Effector CD4-positive, alpha-beta T cell (primary cell): Measurements from ENCODE around the gene TMEM223.
"Not testable (repeated sequence)": the region's sequence is repeated elsewhere in the genome, so short reads cannot be mapped to it uniquely, and the experiment has no call there.

ENCODE experiments used
- DNase-seq: peaks from one replicate; pipeline ENCODE4 v3.0.0-alpha.2; 2020
- total RNA-seq: gene quantifications from one replicate; lab custom pipeline; 2026; lab: John Stamatoyannopoulos, UW

The TMEM223 gene
- 9.4 reads per million, percentile 30 among the genes with 10 or more reads in this experiment for total RNA-seq

GRCh38 chr11:62791501-62792201 is at the start of gene TMEM223:
Gene TMEM223, minus strand, starts transcription at chr11:62792006. Its CDS starts 12 bp downstream, at chr11:62791994.
- DNase-seq: peak; percentile 87

- DNase-seq: peak; percentile 74
Measured at GRCh38 chr11:62840721-62841360, 49.0 kb upstream of the TMEM223 start.

GRCh38 chr11:62839050-62839945 is 47.5 kb upstream of the TMEM223 start, which contains the start of gene WDR74:
Gene WDR74, minus strand, starts transcription at chr11:62839590. Its CDS starts 20 bp downstream, at chr11:62839570.
- DNase-seq: peak; percentile 90

GRCh38 chr11:62835336-62835735 is 43.5 kb upstream of the TMEM223 start:
- no peak for DNase-seq

- no peak for DNase-seq
Measured at GRCh38 chr11:62832336-62833234, 40.8 kb upstream of the TMEM223 start, which contains the start of gene TEX54. Gene TEX54, minus strand, starts transcription at chr11:62832841.

GRCh38 chr11:62831520-62832335 is 39.9 kb upstream of the TMEM223 start, which contains the start of gene STX5:
Gene STX5, minus strand, starts transcription at chr11:62832051. Its CDS starts 808 bp downstream, at chr11:62831243.
- peak; percentile 99 for DNase-seq

GRCh38 chr11:62830904-62831519 is 39.2 kb upstream of the TMEM223 start:
- no peak for DNase-seq

- DNase-seq: not testable (repeated sequence)
Measured at GRCh38 chr11:62828130-62828529, 36.3 kb upstream of the TMEM223 start.

GRCh38 chr11:62823677-62824076 is 31.9 kb upstream of the TMEM223 start:
- DNase-seq: no peak

GRCh38 chr11:62817129-62817528 is 25.3 kb upstream of the TMEM223 start:
- no peak for DNase-seq

GRCh38 chr11:62816557-62816956 is 24.8 kb upstream of the TMEM223 start:
- DNase-seq: no peak

- no peak for DNase-seq
Measured at GRCh38 chr11:62811659-62812058, 19.9 kb upstream of the TMEM223 start.

- DNase-seq: no peak
Measured at GRCh38 chr11:62810748-62811147, 18.9 kb upstream of the TMEM223 start.

GRCh38 chr11:62806611-62807121 is 14.9 kb upstream of the TMEM223 start:
- DNase-seq: no peak

GRCh38 chr11:62805961-62806441 is 14.2 kb upstream of the TMEM223 start:
- no peak for DNase-seq

- DNase-seq: peak; percentile 95
Measured at GRCh38 chr11:62805076-62805892, 13.5 kb upstream of the TMEM223 start, which contains the start of gene NXF1. Gene NXF1, minus strand, starts transcription at chr11:62805440. Its CDS starts 84 bp downstream, at chr11:62805356.

GRCh38 chr11:62804310-62805075 is 12.7 kb upstream of the TMEM223 start:
- DNase-seq: no peak

GRCh38 chr11:62801071-62801470 is 9.3 kb upstream of the TMEM223 start:
- DNase-seq: no peak
